ENCODE results near the gene PRDM15.

Gene PRDM15

GRCh38 chr21:41819236-41819855 is 59.8 kb downstream of the PRDM15 start:
- no peak overlapping the region for H3K23ac ChIP-seq (ENCODE audit: low read length in 2 of 2)
- H2BK5ac ChIP-seq (ENCODE audit: low read depth, low read length, poor library complexity, severe bottlenecking) = no peak overlapping the region
- no peaks in the 10 kb centered on the region for H3K79me1 ChIP-seq (replicated peaks; ENCODE audit: low read length, poor library complexity, severe bottlenecking)
- no peak overlapping the region for H2BK120ac ChIP-seq (ENCODE audit: low read depth, low read length)
- H2AFZ ChIP-seq (ENCODE audit: low read depth, low read length) = no peak overlapping the region
- H3K4ac ChIP-seq (ENCODE audit: low read depth in 1 of 2, low read length in 2 of 2) = no peak overlapping the region
- H4K8ac ChIP-seq (ENCODE audit: low read length) = no peak overlapping the region
- peaks cover 30 to 69% of the 10 kb centered on the region in 2 experiments for H3K36me3 ChIP-seq (ENCODE audit: control insufficient read depth in 1 of 2, insufficient read depth in 2 of 2, low read depth in 1 of 2, low read length in 2 of 2)
- H4K91ac ChIP-seq (ENCODE audit: low read length) = no peak overlapping the region
- no peaks in the 10 kb centered on the region for H3K27me3 ChIP-seq (ENCODE audit: control insufficient read depth in 1 of 2, insufficient read depth in 1 of 2, low read length in 2 of 2)
- H3K14ac ChIP-seq (ENCODE audit: low read length in 2 of 2) = no peak overlapping the region
- WGBS = 97% methylated on average over 26 of the region's 26 CpGs
- no peak overlapping the region for H3K27ac ChIP-seq (ENCODE audit: low read length, poor library complexity, severe bottlenecking)
- H2BK15ac ChIP-seq (ENCODE audit: low read depth, poor library complexity, severe bottlenecking) = no peak overlapping the region
- H2BK12ac ChIP-seq (ENCODE audit: low read length in 2 of 2) = no peak overlapping the region
- no peak overlapping the region for H2AK5ac ChIP-seq (ENCODE audit: low read length, severe bottlenecking)
- no peak overlapping the region for H3K9ac ChIP-seq (ENCODE audit: low read length)
- H3K18ac ChIP-seq (ENCODE audit: low read depth in 1 of 2, low read length in 2 of 2) = no peak overlapping the region
- H3K4me2 ChIP-seq (ENCODE audit: low read length, poor library complexity, severe bottlenecking) = no peak overlapping the region
- DNase-seq = no peak
- H3K4me3 ChIP-seq (ENCODE audit: insufficient read depth in 1 of 2, low read depth in 1 of 2, low read length in 2 of 2) = no peak overlapping the region
- peaks cover 5% of the 10 kb centered on the region for H3K4me1 ChIP-seq (ENCODE audit: control insufficient read depth, insufficient read depth, low read depth, low read length)
- no peaks in the 10 kb centered on the region for H3K9me3 ChIP-seq (ENCODE audit: control insufficient read depth, low read length)

GRCh38 chr21:41817877-41818855 is 61.0 kb downstream of the PRDM15 start:
- no peak overlapping the region for H3K4me3 ChIP-seq (ENCODE audit: insufficient read depth in 1 of 2, low read depth in 1 of 2, low read length in 2 of 2)
- H3K27ac ChIP-seq (ENCODE audit: low read length, poor library complexity, severe bottlenecking) = no peak overlapping the region
- no peak overlapping the region for H2BK5ac ChIP-seq (ENCODE audit: low read depth, low read length, poor library complexity, severe bottlenecking)
- no peak overlapping the region for H3K23ac ChIP-seq (ENCODE audit: low read length in 2 of 2)
- H2AFZ ChIP-seq (ENCODE audit: low read depth, low read length) = no peak overlapping the region
- no peak overlapping the region for H3K9ac ChIP-seq (ENCODE audit: low read length)
- no peak overlapping the region for H3K18ac ChIP-seq (ENCODE audit: low read depth in 1 of 2, low read length in 2 of 2)
- H2BK120ac ChIP-seq (ENCODE audit: low read depth, low read length) = no peak overlapping the region
- no peak for DNase-seq
- H3K4me2 ChIP-seq (ENCODE audit: low read length, poor library complexity, severe bottlenecking) = no peak overlapping the region
- H2AK5ac ChIP-seq (ENCODE audit: low read length, severe bottlenecking) = no peak overlapping the region
- no peaks in the 10 kb centered on the region for H3K27me3 ChIP-seq (ENCODE audit: control insufficient read depth in 1 of 2, insufficient read depth in 1 of 2, low read length in 2 of 2)
- WGBS = 96% methylated on average over 21 of the region's 24 CpGs
- H4K8ac ChIP-seq (ENCODE audit: low read length) = no peak overlapping the region
- H3K4ac ChIP-seq (ENCODE audit: low read depth in 1 of 2, low read length in 2 of 2) = no peak overlapping the region
- no peak overlapping the region for H4K91ac ChIP-seq (ENCODE audit: low read length)
- peaks cover 5% of the 10 kb centered on the region for H3K4me1 ChIP-seq (ENCODE audit: control insufficient read depth, insufficient read depth, low read depth, low read length)
- H2BK12ac ChIP-seq (ENCODE audit: low read length in 2 of 2) = no peak overlapping the region
- H3K79me1 ChIP-seq (replicated peaks; ENCODE audit: low read length, poor library complexity, severe bottlenecking) = no peaks in the 10 kb centered on the region
- H3K14ac ChIP-seq (ENCODE audit: low read length in 2 of 2) = no peak overlapping the region
- no peaks in the 10 kb centered on the region for H3K9me3 ChIP-seq (ENCODE audit: control insufficient read depth, low read length)
- no peak overlapping the region for H2BK15ac ChIP-seq (ENCODE audit: low read depth, poor library complexity, severe bottlenecking)
- H3K36me3 ChIP-seq (ENCODE audit: control insufficient read depth in 1 of 2, insufficient read depth in 2 of 2, low read depth in 1 of 2, low read length in 2 of 2) = peaks cover 30 to 64% of the 10 kb centered on the region in 2 experiments

- H2AFZ ChIP-seq (ENCODE audit: low read depth, low read length) = no peak overlapping the region
- DNase-seq = peak; percentile 72
- H3K27me3 ChIP-seq (ENCODE audit: control insufficient read depth in 1 of 2, insufficient read depth in 1 of 2, low read length in 2 of 2) = no peaks in the 10 kb centered on the region
- no peak overlapping the region for H2BK120ac ChIP-seq (ENCODE audit: low read depth, low read length)
- H3K9ac ChIP-seq (ENCODE audit: low read length) = peak overlapping the region; percentile 37
- H4K91ac ChIP-seq (ENCODE audit: low read length) = no peak overlapping the region
- no peaks in the 10 kb centered on the region for H3K79me1 ChIP-seq (replicated peaks; ENCODE audit: low read length, poor library complexity, severe bottlenecking)
- no peak overlapping the region for H2AK5ac ChIP-seq (ENCODE audit: low read length, severe bottlenecking)
- H3K36me3 ChIP-seq (ENCODE audit: control insufficient read depth in 1 of 2, insufficient read depth in 2 of 2, low read depth in 1 of 2, low read length in 2 of 2) = peaks cover 34 to 64% of the 10 kb centered on the region in 2 experiments
- no peak overlapping the region for H3K23ac ChIP-seq (ENCODE audit: low read length in 2 of 2)
- no peak overlapping the region for H3K4ac ChIP-seq (ENCODE audit: low read depth in 1 of 2, low read length in 2 of 2)
- no peak overlapping the region for H3K14ac ChIP-seq (ENCODE audit: low read length in 2 of 2)
- no peak overlapping the region for H4K8ac ChIP-seq (ENCODE audit: low read length)
- no peak overlapping the region for H2BK5ac ChIP-seq (ENCODE audit: low read depth, low read length, poor library complexity, severe bottlenecking)
- H3K27ac ChIP-seq (ENCODE audit: low read length, poor library complexity, severe bottlenecking) = no peak overlapping the region
- H3K18ac ChIP-seq (ENCODE audit: low read depth in 1 of 2, low read length in 2 of 2) = no peak overlapping the region
- H3K4me3 ChIP-seq (ENCODE audit: insufficient read depth in 1 of 2, low read depth in 1 of 2, low read length in 2 of 2) = no peak overlapping the region
- no peaks in the 10 kb centered on the region for H3K9me3 ChIP-seq (ENCODE audit: control insufficient read depth, low read length)
- peaks cover 5% of the 10 kb centered on the region for H3K4me1 ChIP-seq (ENCODE audit: control insufficient read depth, insufficient read depth, low read depth, low read length)
- no peak overlapping the region for H3K4me2 ChIP-seq (ENCODE audit: low read length, poor library complexity, severe bottlenecking)
- no peak overlapping the region for H2BK12ac ChIP-seq (ENCODE audit: low read length in 2 of 2)
- WGBS = 17% methylated on average over 2 of the region's 3 CpGs
- no peak overlapping the region for H2BK15ac ChIP-seq (ENCODE audit: low read depth, poor library complexity, severe bottlenecking)
Measured at GRCh38 chr21:41817228-41817627, 61.9 kb downstream of the PRDM15 start.

- H3K9me3 ChIP-seq (ENCODE audit: control insufficient read depth, low read length) = no peaks in the 10 kb centered on the region
- H2BK12ac ChIP-seq (ENCODE audit: low read length in 2 of 2) = no peak overlapping the region
- 43% methylated on average over 12 of the region's 12 CpGs for WGBS
Measured at GRCh38 chr21:41816583-41817165, 62.5 kb downstream of the PRDM15 start.

More at GRCh38 chr21:41816583-41817165, 62.5 kb downstream of the PRDM15 start:
- no peak overlapping the region for H2BK15ac ChIP-seq (ENCODE audit: low read depth, poor library complexity, severe bottlenecking)
- H2BK5ac ChIP-seq (ENCODE audit: low read depth, low read length, poor library complexity, severe bottlenecking) = no peak overlapping the region
- H3K27me3 ChIP-seq (ENCODE audit: control insufficient read depth in 1 of 2, insufficient read depth in 1 of 2, low read length in 2 of 2) = no peaks in the 10 kb centered on the region
- H3K79me1 ChIP-seq (replicated peaks; ENCODE audit: low read length, poor library complexity, severe bottlenecking) = no peaks in the 10 kb centered on the region
- H3K27ac ChIP-seq (ENCODE audit: low read length, poor library complexity, severe bottlenecking) = no peak overlapping the region
- H3K4me2 ChIP-seq (ENCODE audit: low read length, poor library complexity, severe bottlenecking) = no peak overlapping the region
- H2BK120ac ChIP-seq (ENCODE audit: low read depth, low read length) = no peak overlapping the region
- H4K91ac ChIP-seq (ENCODE audit: low read length) = no peak overlapping the region
- H2AFZ ChIP-seq (ENCODE audit: low read depth, low read length) = no peak overlapping the region
- H4K8ac ChIP-seq (ENCODE audit: low read length) = peak overlapping the region; percentile 66
- H3K4me3 ChIP-seq (ENCODE audit: insufficient read depth in 1 of 2, low read depth in 1 of 2, low read length in 2 of 2) = peak overlapping the region in 1 of 2 experiments; percentile 12
- no peak overlapping the region for H3K14ac ChIP-seq (ENCODE audit: low read length in 2 of 2)
- no peak overlapping the region for H3K18ac ChIP-seq (ENCODE audit: low read depth in 1 of 2, low read length in 2 of 2)
- peaks cover 5% of the 10 kb centered on the region for H3K4me1 ChIP-seq (ENCODE audit: control insufficient read depth, insufficient read depth, low read depth, low read length)
- H3K23ac ChIP-seq (ENCODE audit: low read length in 2 of 2) = no peak overlapping the region
- peak; percentile 58 for DNase-seq
- no peak overlapping the region for H2AK5ac ChIP-seq (ENCODE audit: low read length, severe bottlenecking)
- H3K9ac ChIP-seq (ENCODE audit: low read length) = peak overlapping the region; percentile 37
- H3K4ac ChIP-seq (ENCODE audit: low read depth in 1 of 2, low read length in 2 of 2) = no peak overlapping the region
- peaks cover 33 to 59% of the 10 kb centered on the region in 2 experiments for H3K36me3 ChIP-seq (ENCODE audit: control insufficient read depth in 1 of 2, insufficient read depth in 2 of 2, low read depth in 1 of 2, low read length in 2 of 2)

Measured in mesenchymal stem cell (in vitro differentiated cells and primary cell).